ENCODE data around the gene PTK6.
"Not testable (repeated sequence)": the region's sequence is repeated elsewhere in the genome, so short reads cannot be mapped to it uniquely, and the experiment has no call there.

PTK6 gene

DNA sequence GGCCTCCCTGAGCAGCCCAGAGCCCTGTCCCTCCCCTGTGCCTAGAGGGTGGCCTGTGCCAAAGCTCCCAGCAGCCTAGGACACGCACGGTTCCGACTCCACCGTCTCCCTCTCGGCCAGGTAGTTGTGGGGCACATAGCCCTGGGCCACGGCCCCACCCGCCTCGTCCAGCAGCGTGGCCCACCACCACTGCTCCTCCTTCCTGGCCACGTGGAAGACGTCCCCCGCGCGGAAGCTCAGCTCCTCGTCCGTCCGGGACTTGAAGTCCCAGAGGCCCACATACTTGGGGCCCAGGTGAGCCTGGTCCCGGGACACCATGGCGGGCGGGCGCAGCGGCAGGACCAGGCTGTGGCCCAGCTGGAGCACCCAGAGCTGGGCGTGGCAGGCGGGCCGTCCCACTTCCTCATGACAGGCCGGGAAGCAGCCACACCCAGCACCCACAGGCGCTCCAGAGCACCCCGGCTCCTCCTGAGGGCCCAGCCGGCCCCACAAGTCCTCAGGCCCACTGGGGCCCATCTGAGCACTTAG is at the start of gene PTK6:
PTK6 (minus strand) TSS at position 380 of the 528 bp plus-strand sequence; CDS start at position 318, 62 bp downstream.
- no peak for FAIRE-seq

DNA sequence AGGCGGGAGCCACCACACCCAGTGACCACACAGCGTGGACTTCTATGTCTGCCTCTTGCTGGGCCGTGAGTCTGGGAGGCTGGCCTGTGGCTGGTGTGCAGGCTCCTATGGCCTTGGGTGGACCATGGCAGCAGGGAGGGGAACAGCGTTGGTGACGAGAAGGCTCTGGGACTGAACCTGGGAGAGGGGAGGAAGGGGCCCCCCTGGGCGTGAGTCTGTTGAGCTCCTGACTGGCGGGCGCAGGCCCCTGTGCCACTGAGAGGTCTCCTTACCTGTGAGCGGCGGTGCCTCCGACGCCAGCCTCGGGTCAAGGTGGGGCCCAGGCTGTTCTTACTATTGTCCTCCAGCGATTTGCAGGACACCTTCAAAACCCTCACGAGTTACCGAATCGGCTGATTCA is 49.6 kb upstream of the PTK6 start:
- FAIRE-seq: no peak

DNA sequence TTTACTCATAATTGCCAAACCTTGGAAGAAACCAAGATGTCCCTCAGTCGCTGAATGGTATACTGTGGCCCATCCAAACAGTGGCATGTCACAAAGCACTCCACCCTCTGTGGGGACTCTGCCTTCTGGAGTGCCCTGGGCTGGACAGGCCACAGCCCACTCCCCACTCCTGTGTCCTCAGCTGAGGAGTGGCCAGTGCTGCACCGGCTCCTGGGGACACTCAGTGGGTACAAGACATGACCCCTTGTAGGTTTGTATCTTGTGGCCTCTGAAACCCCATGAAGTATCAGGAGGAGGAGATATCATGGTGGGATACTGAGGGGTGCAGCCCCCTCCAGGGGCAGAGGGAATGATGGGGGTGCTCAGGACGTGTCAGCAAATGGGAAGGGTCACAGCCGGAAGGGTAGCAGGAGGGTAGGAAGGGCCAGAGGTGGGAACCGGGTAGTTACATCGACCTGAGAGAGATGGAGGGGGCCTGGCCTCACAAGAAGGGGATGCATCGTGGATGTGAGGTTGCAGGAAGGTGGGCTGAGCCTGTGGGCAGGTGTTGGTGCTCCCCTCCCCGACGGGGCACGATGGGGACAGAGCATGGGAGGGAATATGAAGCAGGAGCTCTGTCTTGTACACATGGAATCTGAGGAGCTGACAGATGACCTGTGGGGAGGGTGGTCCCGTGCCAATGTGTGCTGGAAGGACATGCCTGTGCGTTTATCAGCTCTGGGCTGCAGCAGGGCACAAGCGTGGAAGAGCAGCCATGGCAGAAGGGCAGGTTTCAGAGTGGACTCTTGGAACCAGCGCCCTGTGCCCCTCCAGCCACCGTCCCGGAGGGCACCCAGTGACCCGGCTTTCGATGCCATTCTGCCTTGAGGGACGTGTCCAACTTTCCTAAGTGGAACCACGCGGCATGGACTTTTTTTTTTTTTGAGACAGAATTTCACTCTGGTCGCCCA is 48.7 kb upstream of the PTK6 start:
- no peak for FAIRE-seq

DNA sequence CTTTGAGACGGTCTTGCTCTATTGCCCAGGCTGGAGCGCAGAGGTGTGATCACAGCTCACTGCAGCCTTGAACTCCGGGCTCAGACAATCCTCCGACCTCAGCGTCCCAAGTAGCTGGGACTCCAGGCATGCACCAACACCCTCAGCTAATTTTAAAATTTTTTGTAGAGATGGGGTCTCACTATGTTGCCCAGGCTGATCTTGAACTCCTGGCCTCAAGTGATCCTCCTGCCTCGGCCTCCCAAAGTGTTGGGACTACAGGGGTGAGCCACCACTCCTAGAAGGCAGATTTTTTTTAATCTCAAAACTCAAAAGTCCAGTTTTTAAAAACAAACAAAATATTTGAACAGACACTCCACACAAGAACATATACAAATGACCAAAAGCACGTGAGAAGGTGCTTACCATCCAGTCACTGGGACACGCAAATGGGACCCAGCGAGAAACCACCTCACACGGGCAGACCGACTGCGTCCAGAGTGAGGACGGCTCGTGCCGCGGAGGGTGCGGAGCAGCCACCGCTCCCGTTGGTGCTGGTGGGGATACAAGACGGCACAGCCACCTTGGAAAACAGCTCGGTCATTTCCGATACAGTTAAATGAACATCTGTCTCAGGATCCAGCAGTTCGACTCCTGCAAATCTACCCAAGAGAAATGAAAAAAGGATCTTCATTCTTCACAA is 45.3 kb upstream of the PTK6 start:
- FAIRE-seq: no peak

DNA sequence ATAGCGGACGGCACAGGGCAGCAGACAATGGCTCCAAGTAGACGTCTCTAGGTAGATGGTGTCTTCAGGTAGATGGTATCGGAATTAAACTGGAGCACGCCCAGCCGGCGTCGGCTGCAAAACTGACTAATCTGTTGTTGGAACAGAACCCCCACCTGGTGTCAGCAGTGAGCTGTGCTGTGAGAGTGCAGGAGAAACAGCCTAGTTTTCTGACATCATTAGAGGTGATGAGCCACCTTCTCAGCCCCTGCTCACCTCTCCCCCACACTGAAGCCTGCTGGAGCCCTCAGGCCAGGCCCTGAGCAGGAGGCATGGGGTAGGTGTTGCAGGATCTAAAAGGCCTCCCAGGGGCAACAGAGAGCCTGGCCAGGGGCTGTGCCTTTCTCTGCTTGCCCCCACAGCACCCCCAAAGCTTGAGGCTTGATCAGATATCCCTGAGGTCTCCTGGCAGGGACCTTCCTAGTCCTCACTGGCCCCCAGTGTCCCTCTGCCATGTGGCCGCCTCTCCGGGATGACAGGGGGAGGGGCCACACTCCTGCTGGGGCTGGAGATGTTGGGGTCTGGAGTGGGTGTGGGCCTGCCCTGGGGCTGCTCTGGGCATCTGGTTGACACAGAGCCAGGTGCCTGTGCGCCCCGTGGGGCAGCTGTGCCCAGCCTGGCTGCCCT is 43.8 kb upstream of the PTK6 start:
- FAIRE-seq: no peak

DNA sequence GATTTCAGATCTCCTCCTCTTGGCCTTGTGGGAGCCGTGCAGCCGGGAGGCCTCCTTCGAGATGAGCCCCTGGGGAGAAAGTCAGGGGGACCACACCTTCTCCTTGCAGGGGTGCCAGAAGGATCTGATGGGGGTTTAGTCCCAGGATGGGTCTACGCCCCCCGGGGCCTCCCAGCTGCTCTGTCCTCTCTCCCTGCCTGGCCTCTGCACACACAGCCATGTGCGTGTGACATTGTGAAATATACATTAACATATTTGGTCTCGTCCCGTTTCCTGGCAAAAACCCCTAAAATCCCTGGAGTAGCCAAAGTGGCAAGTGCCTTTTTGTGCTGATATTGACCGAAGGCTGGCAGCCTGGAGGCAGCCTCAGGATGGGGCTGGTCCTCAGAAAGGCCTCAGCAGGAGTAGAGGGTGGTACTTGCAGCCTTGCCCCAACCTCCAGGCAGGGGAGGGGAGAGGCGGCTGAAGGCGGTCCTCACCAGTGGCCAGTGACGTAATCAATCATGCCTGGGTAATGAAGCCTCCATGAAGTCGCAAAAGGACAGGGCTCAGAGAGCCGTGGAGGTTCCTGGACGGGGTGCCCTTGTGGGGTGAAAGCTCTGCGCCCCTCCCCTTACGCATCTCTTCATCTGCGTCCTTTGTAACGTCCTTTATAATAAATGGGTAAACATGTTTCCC is 42.0 kb upstream of the PTK6 start:
- no peak for FAIRE-seq

DNA sequence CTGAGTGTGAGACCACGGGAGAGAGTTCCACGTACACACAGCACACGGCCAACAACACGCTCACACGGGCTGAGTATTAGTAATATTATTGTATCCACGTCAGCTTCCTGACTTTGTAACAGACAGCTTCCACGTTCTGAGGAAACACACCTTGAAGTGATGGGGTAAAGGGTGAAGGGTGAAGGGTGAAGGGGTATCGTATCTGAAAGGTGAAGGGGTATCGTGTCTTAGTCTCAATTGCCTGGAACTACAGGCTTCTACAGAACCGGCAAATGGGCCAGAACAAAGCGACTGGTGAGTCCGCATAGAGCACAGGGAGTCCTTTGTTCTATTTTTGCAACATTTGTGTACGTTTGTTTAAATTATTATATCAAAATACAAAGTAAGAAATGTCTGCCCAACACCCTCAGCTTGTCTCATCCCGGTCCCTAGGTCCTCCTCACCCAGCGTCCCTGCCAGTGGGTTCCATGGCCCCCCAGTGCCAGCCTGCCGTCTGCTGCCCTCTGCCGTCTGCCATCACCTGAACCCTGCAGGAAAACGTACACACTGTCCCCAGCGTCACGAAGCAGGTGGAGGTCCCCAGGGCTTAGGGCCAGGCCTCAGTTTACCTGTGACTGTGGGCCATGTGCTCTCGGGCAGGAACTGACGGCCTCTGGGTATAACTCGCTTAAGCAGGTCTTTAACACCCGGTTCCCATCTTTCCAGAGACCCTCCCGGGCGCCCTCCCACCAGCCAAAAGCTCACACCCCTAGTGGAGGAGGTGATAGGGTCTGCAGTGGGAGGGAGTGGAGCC is 41.2 kb upstream of the PTK6 start:
- FAIRE-seq: no peak

DNA sequence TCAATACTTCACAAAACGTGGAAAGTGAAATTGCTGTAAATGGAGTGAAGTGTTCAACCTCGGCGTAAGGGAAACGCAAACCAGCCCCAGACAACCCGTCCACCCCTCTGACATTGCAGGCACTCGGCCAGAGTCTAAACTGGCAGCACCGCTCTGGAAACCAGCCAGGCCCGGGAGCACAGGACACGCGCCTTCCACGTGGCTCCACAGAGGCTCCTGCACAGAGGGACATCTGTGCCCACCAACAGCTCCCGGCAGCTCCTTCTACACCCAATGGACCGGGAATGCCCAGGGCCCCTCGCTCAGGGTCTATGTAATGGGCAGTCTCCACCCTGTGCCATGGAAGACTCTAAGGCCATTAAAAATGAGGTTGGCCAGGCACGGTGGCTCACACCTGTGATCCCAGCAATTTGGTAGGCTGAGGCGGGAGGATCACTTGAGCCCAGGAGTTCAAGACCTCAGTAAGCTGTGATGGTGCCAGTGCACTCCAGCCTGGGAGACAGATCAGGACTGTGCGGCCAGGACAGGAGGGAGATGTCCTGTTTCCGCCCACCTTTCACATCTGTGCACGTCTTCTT is 40.2 kb upstream of the PTK6 start:
- no peak for FAIRE-seq

DNA sequence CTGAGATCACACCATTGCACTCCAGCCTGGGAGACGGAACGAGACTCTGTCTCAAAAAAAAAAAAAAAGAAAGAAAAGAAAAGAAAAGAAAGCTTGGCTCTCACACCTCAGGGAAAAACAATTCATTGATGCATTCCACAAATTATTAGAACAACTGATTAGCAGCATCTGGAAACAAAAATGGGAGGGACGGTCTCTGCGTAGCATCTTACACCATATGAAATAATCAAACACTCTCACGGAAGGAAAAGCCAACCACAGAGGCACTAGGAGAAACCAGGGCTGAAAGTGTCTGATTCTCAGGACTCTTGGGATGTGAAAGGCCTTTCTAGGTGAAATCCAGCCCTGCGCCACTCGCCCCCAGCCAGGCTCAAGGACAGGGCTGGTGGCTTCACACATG is 39.1 kb upstream of the PTK6 start:
- FAIRE-seq: no peak

DNA sequence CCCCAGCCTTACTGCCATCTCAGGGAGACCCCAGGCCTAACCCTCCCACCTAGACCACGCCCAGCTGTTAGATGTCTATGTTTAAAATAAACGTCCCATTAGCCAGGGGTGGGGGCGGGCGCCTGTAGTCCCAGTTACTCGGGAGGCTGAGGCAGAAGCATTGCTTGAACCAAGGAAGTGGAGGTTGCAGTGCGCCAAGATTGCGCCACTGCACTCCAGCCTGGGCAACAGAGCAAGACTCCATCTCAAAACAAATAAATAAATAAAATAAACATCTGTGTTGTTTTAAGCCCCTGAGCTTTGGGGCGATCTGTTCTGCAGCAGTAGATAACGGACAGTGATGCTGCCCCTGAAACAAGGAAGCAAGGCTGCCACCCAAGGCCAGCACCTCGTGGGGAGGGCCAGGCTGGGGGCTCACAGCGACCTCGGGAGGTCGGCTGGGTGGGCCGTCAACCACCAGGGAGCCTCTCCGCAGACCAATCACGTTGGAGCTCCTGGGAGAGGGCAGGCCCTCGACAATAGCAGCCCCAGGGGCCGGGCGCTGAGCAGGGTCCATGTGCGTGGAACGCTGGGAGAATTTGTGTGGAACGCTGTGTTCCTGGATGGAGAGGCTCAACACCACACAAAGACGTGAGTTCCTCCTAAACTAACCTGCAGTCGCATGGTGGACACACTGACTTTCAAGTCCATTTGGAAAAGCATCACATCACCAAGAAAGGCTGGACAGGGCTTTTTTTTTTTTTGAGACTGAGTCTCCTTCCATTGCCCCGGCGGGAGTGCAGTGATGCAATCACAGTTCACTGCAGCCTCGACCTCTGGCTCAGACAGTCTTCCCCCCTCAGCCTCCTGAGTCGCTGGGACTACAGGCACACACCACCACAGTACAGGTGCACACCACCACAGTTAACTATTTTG is 37.9 kb upstream of the PTK6 start:
- no peak for FAIRE-seq

DNA sequence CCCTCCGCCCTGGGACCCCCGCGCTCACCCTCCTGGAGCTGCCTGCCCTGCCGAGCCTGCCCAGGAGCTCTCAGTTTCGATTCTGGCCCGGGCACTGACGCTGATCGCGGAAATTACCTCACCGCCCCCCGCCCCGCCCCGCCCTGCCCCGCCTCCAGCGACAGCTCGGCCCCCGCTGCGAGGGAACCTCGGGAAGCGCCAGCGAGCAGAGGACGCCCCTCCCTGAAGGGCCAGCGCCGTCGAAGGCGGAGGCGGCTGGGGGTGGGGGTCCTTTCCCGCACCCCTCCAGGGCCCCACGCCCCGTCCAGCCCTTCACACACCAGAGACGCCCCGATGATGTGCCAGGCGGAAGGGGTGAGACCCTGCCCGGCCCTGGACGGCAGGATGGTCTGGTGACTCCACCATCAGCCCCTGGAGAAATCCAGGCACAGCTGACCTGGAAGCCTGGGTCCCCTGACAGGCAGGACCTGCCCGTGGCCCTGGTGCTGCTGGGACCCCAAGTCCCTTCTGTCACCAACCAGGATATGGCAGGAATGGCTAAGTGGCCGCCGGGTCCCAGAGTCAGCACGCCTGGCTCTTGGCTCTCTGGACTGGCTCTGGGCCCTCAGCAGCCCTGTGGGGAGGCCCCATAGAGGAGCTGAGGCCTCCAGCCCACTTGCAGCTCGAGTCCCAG is 37.1 kb upstream of the PTK6 start, which contains the start of gene HELZ2:
HELZ2 (minus strand) TSS at position 84 of the 673 bp plus-strand sequence. CDS start 1,854 bp downstream, outside the sequence.
- FAIRE-seq: no peak

DNA sequence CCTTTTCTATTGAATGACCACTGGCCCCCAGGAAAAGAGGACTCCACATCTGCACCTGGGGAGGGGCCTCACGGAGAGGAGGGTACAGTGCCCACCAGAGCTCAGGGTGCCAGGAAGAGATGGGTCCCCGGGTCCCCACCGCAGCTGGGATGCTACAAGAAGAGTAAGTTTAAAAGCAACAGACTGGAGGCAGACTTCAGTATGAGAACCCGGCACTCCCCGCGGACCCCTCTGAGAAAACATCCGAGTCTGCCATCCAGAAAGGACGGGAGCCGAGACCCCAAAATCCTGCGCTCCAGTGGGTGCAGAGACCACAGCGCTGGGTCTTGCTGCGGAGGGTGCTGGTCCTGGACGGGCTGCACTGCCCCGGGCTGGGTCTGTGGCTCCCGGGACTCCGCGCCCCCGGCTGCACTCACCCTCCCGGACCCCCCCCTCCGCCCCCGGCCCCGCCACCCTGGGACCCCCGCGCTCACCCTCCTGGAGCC is 36.5 kb upstream of the PTK6 start:
- no peak for FAIRE-seq

DNA sequence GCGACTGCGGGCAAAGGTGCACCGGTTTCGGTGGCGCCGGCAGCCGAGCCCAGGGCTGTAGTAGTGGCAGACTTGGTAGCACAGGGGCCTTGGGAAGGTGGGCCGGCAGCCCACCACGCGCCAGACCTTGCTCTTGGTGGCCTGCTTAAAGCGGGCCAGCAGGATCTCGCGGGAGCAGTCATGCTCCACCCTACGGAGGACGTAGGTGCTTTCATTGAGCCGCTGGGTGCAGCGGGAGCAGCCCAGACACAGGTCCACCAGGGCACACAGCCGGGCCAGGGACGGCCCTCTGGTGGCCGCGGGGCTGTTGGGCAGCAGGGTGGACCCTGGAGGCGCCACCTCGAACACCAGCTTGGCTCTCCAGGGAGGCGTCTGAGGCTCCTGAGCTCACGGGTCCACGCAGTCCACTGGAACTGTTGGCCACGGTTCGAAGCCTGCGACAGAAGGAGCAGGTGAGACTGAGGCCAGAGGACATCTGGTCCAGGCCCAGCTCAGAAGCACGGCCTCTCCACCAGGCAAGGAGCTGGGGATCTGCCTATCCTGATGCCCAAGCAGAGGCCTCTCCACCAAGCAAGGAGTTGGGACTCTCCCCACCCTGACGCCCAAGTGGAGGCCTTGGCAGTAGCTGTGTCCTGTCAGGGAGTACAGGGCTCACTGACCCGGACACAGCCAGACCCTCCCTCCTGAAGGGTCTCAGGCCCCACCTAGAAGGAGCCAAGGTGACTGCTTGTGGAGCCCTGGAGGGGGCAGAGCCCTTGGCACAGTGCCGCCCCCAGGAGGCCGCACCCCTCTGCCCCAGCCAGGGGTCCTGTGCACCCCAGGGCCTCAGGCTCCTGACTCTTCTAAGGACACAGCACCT is 35.8 kb upstream of the PTK6 start:
- FAIRE-seq: no peak

DNA sequence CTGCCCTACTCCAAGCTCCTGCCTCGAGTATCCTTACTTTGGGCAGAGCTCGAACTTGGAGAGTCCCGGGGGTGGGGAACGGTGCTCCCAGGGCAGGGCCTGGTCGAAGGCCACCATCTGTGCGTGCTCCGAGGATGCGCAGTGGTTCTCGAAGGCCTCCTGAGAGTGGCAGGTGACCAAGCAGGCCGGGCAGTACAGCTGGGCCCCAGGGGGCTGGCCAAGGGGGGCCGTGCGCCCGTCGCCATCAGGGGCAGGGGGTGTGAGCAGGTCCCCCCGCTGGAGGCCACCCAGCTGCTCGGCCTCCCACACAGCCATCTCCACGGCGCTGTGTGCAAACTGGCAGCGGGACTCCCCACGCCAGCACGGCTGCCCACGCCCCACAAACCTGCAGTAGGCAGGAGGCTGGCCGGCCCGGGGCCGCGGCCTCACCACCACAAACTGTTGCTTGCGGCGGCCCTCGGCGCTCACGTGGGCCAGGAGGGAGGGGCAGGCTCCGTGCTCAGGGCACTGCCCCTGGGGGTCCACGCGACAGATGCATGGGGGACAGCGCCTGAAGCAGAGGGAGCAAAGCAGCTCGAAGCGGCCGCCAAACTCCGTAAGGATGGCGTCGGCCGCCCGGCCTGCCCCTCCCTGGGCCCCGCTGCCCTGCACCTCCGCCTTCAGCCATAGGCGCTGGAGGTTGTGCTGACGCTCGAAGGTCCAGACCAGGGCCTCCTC is 35.1 kb upstream of the PTK6 start:
- FAIRE-seq: no peak

DNA sequence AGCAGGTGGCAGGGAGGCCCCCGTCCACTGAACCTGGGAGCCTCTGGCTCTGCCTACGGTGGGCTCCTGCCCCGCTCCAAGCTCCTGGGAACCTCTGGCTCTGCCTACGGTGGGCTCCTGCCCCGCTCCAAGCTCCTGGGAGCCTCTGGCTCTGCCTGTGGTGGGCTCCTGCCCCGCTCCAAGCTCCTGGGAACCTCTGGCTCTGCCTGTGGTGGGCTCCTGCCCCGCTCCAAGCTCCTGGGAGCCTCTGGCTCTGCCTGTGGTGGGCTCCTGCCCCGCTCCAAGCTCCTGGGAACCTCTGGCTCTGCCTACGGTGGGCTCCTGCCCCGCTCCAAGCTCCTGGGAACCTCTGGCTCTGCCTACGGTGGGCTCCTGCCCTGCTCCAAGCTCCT is 33.9 kb upstream of the PTK6 start:
- not testable (repeated sequence) for FAIRE-seq

DNA sequence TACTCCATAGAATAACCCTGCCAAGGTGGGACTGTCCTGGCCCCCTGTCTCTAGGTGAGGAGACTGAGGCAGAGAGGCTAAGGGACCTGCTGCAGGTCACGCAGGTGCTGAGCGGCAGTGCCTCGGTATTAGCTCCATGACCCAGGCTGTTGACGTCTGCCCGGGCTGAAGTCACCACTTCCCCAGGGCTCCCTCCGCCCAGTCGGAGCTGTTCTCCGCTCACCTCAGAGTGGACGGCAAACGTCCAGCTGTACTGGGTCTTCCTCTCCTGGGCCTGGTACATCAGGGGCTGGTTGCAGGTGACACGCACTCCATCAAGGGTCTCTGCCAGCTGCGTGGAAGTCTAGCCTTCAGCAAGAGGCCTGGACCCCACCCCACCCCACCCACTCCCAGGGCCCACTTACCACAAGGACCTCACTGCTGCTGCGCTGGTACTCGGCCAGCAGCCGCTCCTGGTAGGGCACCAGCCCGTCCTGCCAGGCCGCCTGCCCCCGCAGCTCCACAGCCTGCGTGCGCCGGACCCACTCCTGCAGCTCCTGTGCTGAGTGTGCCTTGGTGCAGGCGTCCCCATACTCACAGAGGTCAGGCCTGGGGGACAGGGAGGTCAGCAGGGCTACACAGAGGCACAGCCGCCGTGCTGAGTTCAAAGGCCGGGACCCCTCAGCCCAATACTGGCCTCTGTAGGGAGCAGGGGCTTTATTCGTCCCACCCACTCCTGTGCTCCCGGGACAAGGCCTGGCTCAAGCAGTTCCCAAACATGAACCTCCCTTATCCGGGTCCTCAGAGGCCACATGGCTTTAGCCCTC is 33.3 kb upstream of the PTK6 start:
- FAIRE-seq: no peak
